ENCODE results near the gene GPR173.

DNA sequence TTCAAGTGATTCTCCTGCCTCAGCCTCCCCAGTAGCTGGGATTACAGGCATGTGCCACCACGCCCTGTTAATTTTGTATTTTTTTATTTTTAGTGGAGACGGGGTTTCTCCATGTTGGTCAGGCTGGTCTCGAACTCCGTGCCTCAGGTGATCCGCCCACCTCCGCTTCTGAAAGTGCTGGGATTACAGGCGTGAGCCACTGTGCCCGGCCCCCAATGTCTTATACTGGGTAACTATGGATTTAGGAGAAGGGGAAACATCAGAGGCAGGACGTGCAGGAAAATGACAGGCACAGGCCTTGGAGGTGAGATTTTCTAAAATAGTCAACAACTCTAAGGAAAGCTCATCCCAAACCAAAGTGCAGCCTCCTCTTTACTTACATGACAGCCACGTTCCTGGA is 22.5 kb downstream of the GPR173 start:
- TF ChIP-seq YY1 (IDR thresholded peaks at IDR 0.05; ENCODE audit: insufficient read depth, insufficient read length): no peak
- TF ChIP-seq SUZ12 (IDR thresholded peaks at IDR 0.05; ENCODE audit: extremely low read depth, insufficient read depth, insufficient read length): no peak
- no peak for TF ChIP-seq ZNF274 (IDR thresholded peaks at IDR 0.05; ENCODE audit: low read depth, low read length)

All from NT2/D1 (cell line).